Measurements from ENCODE around the gene INIP. TPM values are rescaled to one million over a fixed set of nuclear protein-coding genes. Genes with fewer than 3 reads are reported as not detected.
"Not testable (repeated sequence)": the region's sequence is repeated elsewhere in the genome, so short reads cannot be mapped to it uniquely, and the experiment has no call there.

INIP gene
- polyA plus RNA-seq, 2 of the 4 experiments (the other 2 are of a cell fraction): 20.7 to 40.0 TPM

- TF ChIP-seq BHLHE40 (IDR thresholded peaks at IDR 0.05; ENCODE audit: low read depth, low read length) (no peak), RARB (CRISPR knock-in tag; IDR thresholded peaks at IDR 0.05) (no peak), TP53 (CRISPR knock-in tag; IDR thresholded peaks at IDR 0.05) (no peak), RFX5 (IDR thresholded peaks at IDR 0.05) (no peak), RAD21 (conservative IDR thresholded peaks at IDR 0.05 in 1 of 2, IDR thresholded peaks at IDR 0.05 in 1 of 2) (no peak), SREBF2 (IDR thresholded peaks at IDR 0.05) (no peak), HES2 (IDR thresholded peaks at IDR 0.05) (no peak), FOXS1 (CRISPR knock-in tag; IDR thresholded peaks at IDR 0.05) (no peak), RCOR1 (IDR thresholded peaks at IDR 0.05; ENCODE audit: low read depth, low read length) (no peak), FOSL2 (IDR thresholded peaks at IDR 0.05) (no peak), FOSL2 (CRISPR knock-in tag; IDR thresholded peaks at IDR 0.05) (no peak), ZFP36 (IDR thresholded peaks at IDR 0.05; ENCODE audit: borderline replicate concordance, partially characterized antibody) (no peak), HOXA7 (CRISPR knock-in tag; IDR thresholded peaks at IDR 0.05) (no peak), ATOH8 (CRISPR knock-in tag; IDR thresholded peaks at IDR 0.05; ENCODE audit: low read depth) (no peak), CHD2 (IDR thresholded peaks at IDR 0.05; ENCODE audit: low read length, partially characterized antibody) (no peak), PBX3 (IDR thresholded peaks at IDR 0.05) (no peak), ESRRA (IDR thresholded peaks at IDR 0.05; ENCODE audit: borderline replicate concordance, low read length) (no peak), PHF8 (IDR thresholded peaks at IDR 0.05; ENCODE audit: borderline replicate concordance, low read depth) (no peak), FOSB (CRISPR knock-in tag; IDR thresholded peaks at IDR 0.05) (no peak)
- H3K27ac ChIP-seq: no peak overlapping the region
- 70% methylated on average over 4 of the region's 4 CpGs for WGBS (ENCODE audit: missing lambda C conversion rate)
- no peaks in the 10 kb centered on the region for H3K9me3 ChIP-seq
- POLR2A ChIA-PET: no interaction called here
- no peak for DNase-seq (ENCODE audit: low read depth in 1 of 2, low spot score in 1 of 2)
- no peak overlapping the region for H3K4me3 ChIP-seq
- CTCF ChIA-PET: no interaction called here
- no peak for ATAC-seq
- no peak for FAIRE-seq
- no peak overlapping the region for H3K4me2 ChIP-seq
- peaks cover under 1% of the 10 kb centered on the region; the same call in 1 of the 3 replicates for H3K4me1 ChIP-seq
These were observed 8.5 kb upstream of the INIP start for GRCh38 chr9:112726428-112726827.

- POLR2A ChIA-PET: no interaction called here
- Histone ChIP-seq H3K4me3 (no peak overlapping the region), H3K9me3 (no peaks in the 10 kb centered on the region), H3K27ac (no peak overlapping the region), H3K4me1 (no peaks in the 10 kb centered on the region), H3K4me2 (no peak overlapping the region)
- ATAC-seq: no peak
- no peak for FAIRE-seq
- no peak for DNase-seq (ENCODE audit: low read depth in 1 of 2, low spot score in 1 of 2)
- CTCF ChIA-PET: no interaction called here
- TF ChIP-seq CEBPB (IDR thresholded peaks at IDR 0.05) (no peak), JUN (IDR thresholded peaks at IDR 0.05) (no peak), JUNB (IDR thresholded peaks at IDR 0.05) (no peak), CBX2 (IDR thresholded peaks at IDR 0.05; ENCODE audit: borderline replicate concordance, low read depth) (no peak), FOXS1 (CRISPR knock-in tag; IDR thresholded peaks at IDR 0.05) (no peak), E2F6 (IDR thresholded peaks at IDR 0.05; ENCODE audit: borderline replicate concordance, low read depth) (no peak), ZFP36 (IDR thresholded peaks at IDR 0.05; ENCODE audit: borderline replicate concordance, partially characterized antibody) (no peak), GATA3 (IDR thresholded peaks at IDR 0.05; ENCODE audit: borderline replicate concordance) (no peak), CHD2 (IDR thresholded peaks at IDR 0.05; ENCODE audit: low read length, partially characterized antibody) (no peak), USF2 (IDR thresholded peaks at IDR 0.05) (no peak), EHMT2 (IDR thresholded peaks at IDR 0.05; ENCODE audit: low read depth) (no peak), TP53 (CRISPR knock-in tag; IDR thresholded peaks at IDR 0.05) (no peak), ELK1 (IDR thresholded peaks at IDR 0.05; ENCODE audit: low read depth, low read length) (no peak), EHF (CRISPR knock-in tag; IDR thresholded peaks at IDR 0.05) (no peak), EP300 (IDR thresholded peaks at IDR 0.05) (no peak)
- 59% methylated on average over 3 of the region's 3 CpGs for WGBS (ENCODE audit: missing lambda C conversion rate)
These were observed 8.0 kb upstream of the INIP start for GRCh38 chr9:112725961-112726360.

- H3K27ac ChIP-seq; POLR2A ChIA-PET; ATAC-seq; H3K4me2 ChIP-seq; DNase-seq (ENCODE audit: low read depth in 1 of 2, low spot score in 1 of 2); FAIRE-seq; H3K4me3 ChIP-seq; H3K4me1 ChIP-seq; H3K9me3 ChIP-seq: not testable (repeated sequence)
- CTCF ChIA-PET: interaction anchor here (0.9 to 2.0 kb wide), 3 partner anchors 11 to 25 kb away, joined by 4 to 5 read pairs (median 4); no protein-coding TSS in a partner anchor
- 48% methylated on average over 3 of the region's 3 CpGs for WGBS (ENCODE audit: missing lambda C conversion rate)
These were observed 4.8 kb upstream of the INIP start for GRCh38 chr9:112722749-112723148.
